ENCODE results near the gene SEPTIN1. TPM values are rescaled to one million over a fixed set of nuclear protein-coding genes. Genes with fewer than 3 reads are reported as not detected.

The SEPTIN1 gene
- total and polyA plus RNA-seq, 2 donors (not counting 3 experiments of a cell fraction or from before 2014, with no cell fraction given): 0.07 to 0.75 TPM

DNA sequence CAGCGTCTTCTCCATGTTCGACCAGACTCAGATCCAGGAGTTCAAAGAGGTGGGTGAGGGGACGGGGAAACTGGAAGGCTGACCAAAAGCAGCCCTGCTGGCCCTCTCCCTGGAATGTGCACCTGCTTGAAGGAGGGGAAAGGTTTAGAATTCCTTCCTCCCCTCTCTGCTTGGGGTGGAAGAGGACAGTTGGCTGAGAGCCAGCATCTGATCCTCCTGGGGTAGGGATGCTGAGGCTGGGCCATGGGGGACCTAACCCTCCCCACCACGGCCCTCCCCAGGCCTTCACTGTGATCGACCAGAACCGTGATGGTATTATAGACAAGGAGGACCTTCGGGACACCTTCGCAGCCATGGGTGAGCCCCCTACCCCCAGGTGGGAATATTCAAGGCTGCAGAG, 6.5 kb downstream of the SEPTIN1 start:
- no peak overlapping the region for H3K27ac ChIP-seq (ENCODE audit: insufficient read depth, low read depth, low read length)
- no peak for FAIRE-seq
- H3K4me3 ChIP-seq (replicated peaks in 1 of 3; ENCODE audit: insufficient read depth in 1 of 3, low read depth in 1 of 3, low read length in 3 of 3): no peak overlapping the region
- dilution Hi-C loops (cut with MboI; ENCODE audit: extremely low pct_ligation_motif_present, low sequenced_read_pairs): no loop called here
- ChIA-PET POLR2A (interaction anchor here (0.7 kb wide), 1 partner anchor 19 kb away, joined by 5 read pairs; no protein-coding TSS in a partner anchor), CTCF (no interaction called here)
- no peaks in the 10 kb centered on the region for H4K20me1 ChIP-seq (replicated peaks; ENCODE audit: control insufficient read depth, extremely low read depth, insufficient read depth, low read length)
- TF ChIP-seq MAX (IDR thresholded peaks at IDR 0.05; ENCODE audit: insufficient read depth, insufficient read length) (no peak), FOS (IDR thresholded peaks at IDR 0.05; ENCODE audit: borderline replicate concordance, insufficient read depth, low read length) (no peak), MYC (IDR thresholded peaks at IDR 0.05; ENCODE audit: low read depth, low read length) (no peak), EZH2 (IDR thresholded peaks at IDR 0.05; ENCODE audit: borderline replicate concordance, low read depth, low read length, severe bottlenecking) (no peak), GATA2 (IDR thresholded peaks at IDR 0.05; ENCODE audit: insufficient read depth, insufficient read length, low read depth, low read length) (no peak), JUN (IDR thresholded peaks at IDR 0.05; ENCODE audit: borderline replicate concordance, insufficient read depth, insufficient read length, low read depth) (no peak), POLR2A (IDR thresholded peaks at IDR 0.05; ENCODE audit: low read depth, low read length) (no peak), POLR2AphosphoS5 (IDR thresholded peaks at IDR 0.05; ENCODE audit: insufficient read depth, low read depth, low read length) (no peak)
- TF ChIP-seq, protein P1, sequence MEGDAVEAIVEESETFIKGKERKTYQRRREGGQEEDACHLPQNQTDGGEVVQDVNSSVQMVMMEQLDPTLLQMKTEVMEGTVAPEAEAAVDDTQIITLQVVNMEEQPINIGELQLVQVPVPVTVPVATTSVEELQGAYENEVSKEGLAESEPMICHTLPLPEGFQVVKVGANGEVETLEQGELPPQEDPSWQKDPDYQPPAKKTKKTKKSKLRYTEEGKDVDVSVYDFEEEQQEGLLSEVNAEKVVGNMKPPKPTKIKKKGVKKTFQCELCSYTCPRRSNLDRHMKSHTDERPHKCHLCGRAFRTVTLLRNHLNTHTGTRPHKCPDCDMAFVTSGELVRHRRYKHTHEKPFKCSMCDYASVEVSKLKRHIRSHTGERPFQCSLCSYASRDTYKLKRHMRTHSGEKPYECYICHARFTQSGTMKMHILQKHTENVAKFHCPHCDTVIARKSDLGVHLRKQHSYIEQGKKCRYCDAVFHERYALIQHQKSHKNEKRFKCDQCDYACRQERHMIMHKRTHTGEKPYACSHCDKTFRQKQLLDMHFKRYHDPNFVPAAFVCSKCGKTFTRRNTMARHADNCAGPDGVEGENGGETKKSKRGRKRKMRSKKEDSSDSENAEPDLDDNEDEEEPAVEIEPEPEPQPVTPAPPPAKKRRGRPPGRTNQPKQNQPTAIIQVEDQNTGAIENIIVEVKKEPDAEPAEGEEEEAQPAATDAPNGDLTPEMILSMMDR (IDR thresholded peaks at IDR 0.05; ENCODE audit: extremely low read depth in 1 of 2, insufficient read depth in 1 of 2, low read depth in 1 of 2, low read length in 2 of 2): no peak
- H3K4me1 ChIP-seq (ENCODE audit: control insufficient read depth, extremely low read depth, insufficient read depth, low read length): peaks cover 16% of the 10 kb centered on the region
- H3K9me3 ChIP-seq (replicated peaks; ENCODE audit: control insufficient read depth, insufficient read depth, low read length): no peaks in the 10 kb centered on the region
- H3K4me2 ChIP-seq (ENCODE audit: insufficient read depth, low read length): no peak overlapping the region
- H3K9ac ChIP-seq (replicated peaks; ENCODE audit: extremely low read depth, insufficient read depth, low read length): no peak overlapping the region
- no peaks in the 10 kb centered on the region for H3K27me3 ChIP-seq (ENCODE audit: control insufficient read depth in 2 of 2, insufficient read depth in 2 of 2, low read length in 2 of 2)
- H2AFZ ChIP-seq (ENCODE audit: low read depth, low read length): no peak overlapping the region
- intact Hi-C loops (cut with micrococcal nuclease): no loop called here
- DNase-seq (ENCODE audit: low read depth, low spot score): no peak
- BruUV-seq (replicated peaks): no TSS peak
- H3K79me2 ChIP-seq (ENCODE audit: control insufficient read depth, insufficient read depth, low read length): no peaks in the 10 kb centered on the region
- H3K36me3 ChIP-seq (ENCODE audit: control insufficient read depth in 2 of 2, extremely low read depth in 1 of 2, insufficient read depth in 2 of 2, low read length in 2 of 2): no peaks in the 10 kb centered on the region
- no peaks in the 10 kb centered on the region for H3K9me1 ChIP-seq (replicated peaks; ENCODE audit: control insufficient read depth, extremely low read depth, insufficient read depth, low read length)

Data from endothelial cell of umbilical vein (primary cell).